SK-N-SH (cell line): Measurements from ENCODE around the gene AFF3. TPM values are rescaled to one million over a fixed set of nuclear protein-coding genes. Genes with fewer than 3 reads are reported as not detected.

Source experiments
- CTCF ChIA-PET: fragments of 300-600, 350-600 bp; formaldehyde crosslinking; extraction: SDS; loops from one replicate; lab custom pipeline; 2021; lab: Yijun Ruan, JAX
- POLR2A ChIA-PET: fragments of 350-600 bp; sonication (Branson Sonifier 250); formaldehyde crosslinking; extraction: SDS; loops from one replicate; lab custom pipeline; 2020; ENCODE audit warnings: antibody characterized with exemption, inconsistent platforms; lab: Yijun Ruan, JAX
- DNase-seq: peaks from one replicate; pipeline ENCODE4 v3.0.0; 2012
- H2AFZ ChIP-seq: fragments of 200-600 bp; sonication (generic); 2 replicates; pipeline ENCODE4 v1.8.1; 2016; ENCODE audit warnings: antibody characterized with exemption, mild to moderate bottlenecking, low read depth
- H3F3A ChIP-seq: fragments of 200-600 bp; sonication (generic); replicated peaks from 2 replicates; pipeline ENCODE3; 2016; ENCODE audit warnings: antibody characterized with exemption, mild to moderate bottlenecking; ENCODE audit not compliant: insufficient read depth
- H3K27ac ChIP-seq, 2 experiments: fragments of 200-500 bp in 1 of 2; fragments of 200-600 bp in 1 of 2; sonication (Bioruptor generic) in 1 of 2; sonication (generic), shearing (Covaris generic) in 1 of 2; 2 replicates each; pipeline versions ENCODE4 v1.5.1 to v1.6.1; 2014 to 2016; ENCODE audit warnings: low read depth in 2 of 2, inconsistent platforms in 1 of 2, low read length in 1 of 2, mild to moderate bottlenecking in 1 of 2, mixed read lengths in 1 of 2
- H3K27me3 ChIP-seq: fragments of 200-600 bp; sonication (generic), shearing (Covaris generic); 2 replicates; pipeline ENCODE4 v1.6.1; 2016; ENCODE audit warnings: mixed run types; ENCODE audit not compliant: insufficient read depth
- H3K36me3 ChIP-seq, 2 experiments: fragments of 200-500 bp in 1 of 2; fragments of 200-600 bp in 1 of 2; sonication (Bioruptor generic) in 1 of 2; sonication (generic) in 1 of 2; replicated peaks in 1 of 2; 2 replicates each; pipeline versions ENCODE3 to v1.5.1; 2014 to 2016; ENCODE audit warnings: low read length in 1 of 2, mild to moderate bottlenecking in 1 of 2; ENCODE audit not compliant: insufficient read depth in 2 of 2, control insufficient read depth in 1 of 2
- H3K4me1 ChIP-seq, 2 experiments: fragments of 200-500 bp in 1 of 2; fragments of 200-600 bp in 1 of 2; sonication (Bioruptor generic) in 1 of 2; sonication (generic), shearing (Covaris generic) in 1 of 2; 2 replicates each; pipeline versions ENCODE4 v1.5.1 to v1.6.1; 2014 to 2016; ENCODE audit warnings: low read depth in 1 of 2, low read length in 1 of 2, mixed run types in 1 of 2; ENCODE audit not compliant: insufficient read depth in 2 of 2, control insufficient read depth in 1 of 2
- H3K4me2 ChIP-seq: fragments of 200-600 bp; sonication (generic), shearing (Covaris generic); 2 replicates; pipeline ENCODE4 v1.6.1; 2017; ENCODE audit warnings: mixed run types
- H3K4me3 ChIP-seq, 2 experiments: fragments of 200-500 bp in 1 of 2; fragments of 200-600 bp in 1 of 2; sonication (Bioruptor generic) in 1 of 2; sonication (generic), shearing (Covaris generic) in 1 of 2; 2 replicates each; pipeline versions ENCODE4 v1.5.1 to v1.8.1; 2014 to 2016; ENCODE audit warnings: low read depth in 2 of 2, inconsistent platforms in 1 of 2, low read length in 1 of 2, mild to moderate bottlenecking in 1 of 2, mixed read lengths in 1 of 2, moderate library complexity in 1 of 2
- H3K79me2 ChIP-seq: fragments of 200-600 bp; sonication (generic); 2 replicates; pipeline ENCODE4 v1.8.1; 2017; ENCODE audit warnings: mild to moderate bottlenecking; ENCODE audit not compliant: insufficient read depth
- H3K9ac ChIP-seq: fragments of 200-600 bp; sonication (generic); 2 replicates; pipeline ENCODE4 v1.6.1; 2017; ENCODE audit warnings: mixed run types
- H3K9me2 ChIP-seq: fragments of 200-600 bp; sonication (generic); 2 replicates; pipeline ENCODE4 v1.6.1; 2017; ENCODE audit warnings: mixed run types
- H3K9me3 ChIP-seq: fragments of 200-600 bp; sonication (generic); 2 replicates; pipeline ENCODE4 v1.6.1; 2017; ENCODE audit warnings: mixed run types, mild to moderate bottlenecking, moderate library complexity
- H4K20me1 ChIP-seq: fragments of 200-600 bp; sonication (generic); 2 replicates; pipeline ENCODE4 v1.6.1; 2017; ENCODE audit warnings: mild to moderate bottlenecking, mixed run types; ENCODE audit not compliant: insufficient read depth
- CHD2 ChIP-seq: fragments of 150-350 bp; IDR thresholded peaks from 2 replicates; pipeline ENCODE4 v1.6.1; 2018; ENCODE audit warnings: low read length; ENCODE audit not compliant: partially characterized antibody
- ELF1 ChIP-seq: IDR thresholded peaks from 2 replicates; pipeline ENCODE4 v1.4.0; 2012
- EZH2phosphoT487 ChIP-seq: fragments of 200-600 bp; sonication (generic); IDR thresholded peaks from 2 replicates; pipeline ENCODE4 v1.6.1; 2017; ENCODE audit warnings: low read depth, mixed run types, mild to moderate bottlenecking, antibody characterized with exemption, moderate library complexity, borderline replicate concordance
- JUND ChIP-seq: IDR thresholded peaks from 2 replicates; pipeline ENCODE4 v1.4.0; 2012
- MEF2A ChIP-seq: IDR thresholded peaks from 2 replicates; pipeline ENCODE4 v1.4.0; 2012; ENCODE audit warnings: low read depth, borderline replicate concordance
- NFIC ChIP-seq: IDR thresholded peaks from 2 replicates; pipeline ENCODE4 v1.4.0; 2012; ENCODE audit warnings: borderline replicate concordance
- POLR2AphosphoS5 ChIP-seq: IDR thresholded peaks from 2 replicates; pipeline ENCODE4 v1.6.1; 2012; ENCODE audit warnings: low read depth, low read length
- RAD21 ChIP-seq: IDR thresholded peaks from 2 replicates; pipeline ENCODE4 v1.6.1; 2012; ENCODE audit warnings: mild to moderate bottlenecking, low read length
- RCOR1 ChIP-seq: fragments of 150-350 bp; IDR thresholded peaks from 2 replicates; pipeline ENCODE4 v1.6.1; 2017; ENCODE audit warnings: antibody characterized with exemption, low read length
- RXRA ChIP-seq: IDR thresholded peaks from 2 replicates; pipeline ENCODE4 v1.4.0; 2012; ENCODE audit warnings: low read depth, mild to moderate bottlenecking, borderline replicate concordance
- TCF12 ChIP-seq: IDR thresholded peaks from 2 replicates; pipeline ENCODE4 v1.4.0; 2012
- TEAD4 ChIP-seq: IDR thresholded peaks from 2 replicates; pipeline ENCODE4 v1.4.0; 2012; ENCODE audit warnings: mild to moderate bottlenecking, borderline replicate concordance; ENCODE audit not compliant: insufficient read depth
- YY1 ChIP-seq: IDR thresholded peaks from 2 replicates; pipeline ENCODE4 v1.4.0; 2012; ENCODE audit warnings: low read depth, mild to moderate bottlenecking
- WGBS: methylation state at CpG from one replicate; pipeline ENCODE4 v1.1.6; 2017; ENCODE audit warnings: low lambda C conversion rate; 5-methylcytosine and 5-hydroxymethylcytosine counted together
- polyA plus RNA-seq, 3 experiments: library from polyadenylated mRNA; depleted of rRNA; stranded (reverse); fragments of >200 nt; gene quantifications; 2 replicates each; pipeline ENCODE4 v1.2.3, GENCODE V29; 2012
- TF ChIP-seq, protein P1 (sequence below): IDR thresholded peaks from 2 replicates; pipeline ENCODE4; 2012
- TF ChIP-seq, protein P2 (sequence below): IDR thresholded peaks from 2 replicates; pipeline ENCODE4 v1.6.1; 2012; ENCODE audit warnings: mild to moderate bottlenecking, low read depth, low read length, moderate library complexity
- TF ChIP-seq, protein P3 (sequence below): IDR thresholded peaks from 2 replicates; pipeline ENCODE4 v1.4.0; 2012; ENCODE audit warnings: low read depth

AFF3 gene
- polyA plus RNA-seq, 1 of the 3 experiments (the other 2 are of a cell fraction), result 0.36 TPM

DNA sequence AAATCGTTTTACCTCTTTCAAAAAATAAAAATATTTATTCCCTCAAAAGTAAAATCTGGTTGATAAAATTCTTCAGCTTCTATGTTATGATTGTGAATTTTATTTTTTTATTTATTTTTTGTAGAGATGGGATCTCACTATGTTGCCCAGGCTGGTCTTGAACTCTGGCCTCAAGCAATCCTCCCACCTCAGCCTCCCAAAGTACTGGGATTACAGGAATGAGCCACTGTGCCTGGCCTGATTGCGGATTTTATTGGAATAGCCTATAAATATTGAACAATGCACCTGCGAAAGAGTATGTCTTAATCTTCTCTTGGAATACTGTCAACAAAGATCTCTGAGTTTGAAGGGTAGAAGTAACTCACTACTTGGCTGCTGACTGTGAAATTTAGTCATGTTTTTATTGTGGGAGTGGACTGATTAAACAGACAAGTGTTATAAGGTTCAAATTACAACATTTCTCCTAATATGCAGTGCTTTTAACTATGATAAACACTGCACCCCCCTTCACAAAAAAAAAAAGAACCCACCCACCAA is 138.0 kb downstream of the AFF3 start:
- 64% methylated on average over 3 of the region's 3 CpGs for WGBS
- Histone ChIP-seq H3K79me2 (no peaks in the 10 kb centered on the region), H3K9me2 (no peaks in the 10 kb centered on the region), H3K27me3 (no peaks in the 10 kb centered on the region), H2AFZ (no peak overlapping the region), H3K4me1 (no peaks in the 10 kb centered on the region; a peak in 1 of 4 replicates), H3K4me2 (no peak overlapping the region), H4K20me1 (no peaks in the 10 kb centered on the region), H3K36me3 (no peaks in the 10 kb centered on the region), H3K27ac (no peak overlapping the region), H3F3A (no peaks in the 10 kb centered on the region), H3K9me3 (no peaks in the 10 kb centered on the region), H3K4me3 (no peak overlapping the region), H3K9ac (no peak overlapping the region)
- no peak for DNase-seq
- ChIA-PET POLR2A (interaction anchor here (0.6 kb wide), 1 partner anchor 237 kb away, joined by 3 read pairs; no protein-coding TSS in a partner anchor), CTCF (interaction anchor here (0.5 to 1.7 kb wide), 4 partner anchors 10 to 180 kb away, joined by 3 to 5 read pairs (median 4); no protein-coding TSS in a partner anchor)
- no peak for TF ChIP-seq CHD2
- no peak for TF ChIP-seq RXRA
- TF ChIP-seq JUND, result no peak
- no peak for TF ChIP-seq RAD21

DNA sequence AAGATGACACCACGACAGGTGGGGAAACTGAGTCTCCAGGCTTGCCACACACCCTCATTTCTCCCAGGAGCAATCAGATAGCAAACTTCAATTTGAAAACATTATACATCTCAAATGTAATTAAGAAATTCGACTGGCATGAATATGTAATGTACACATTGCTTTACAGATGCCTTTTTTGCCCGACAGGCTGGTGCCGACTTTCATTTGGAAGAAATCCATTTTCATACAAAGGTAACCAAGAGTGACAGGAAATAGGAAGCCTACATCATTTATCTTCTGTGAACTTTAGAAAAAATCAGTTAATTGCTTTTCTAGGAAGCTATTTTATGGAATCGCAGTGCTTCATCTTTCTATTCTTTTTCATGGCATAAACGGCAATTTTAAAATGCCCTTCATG is 140.3 kb downstream of the AFF3 start:
- Histone ChIP-seq H3K4me3 (no peak overlapping the region), H3K9me2 (no peaks in the 10 kb centered on the region), H4K20me1 (no peaks in the 10 kb centered on the region), H3F3A (no peaks in the 10 kb centered on the region), H3K4me2 (no peak overlapping the region), H3K27me3 (no peaks in the 10 kb centered on the region), H3K79me2 (no peaks in the 10 kb centered on the region), H3K27ac (no peak overlapping the region), H3K36me3 (no peaks in the 10 kb centered on the region), H3K9ac (no peak overlapping the region), H3K9me3 (no peaks in the 10 kb centered on the region), H2AFZ (no peak overlapping the region), H3K4me1 (no peaks in the 10 kb centered on the region; a peak in 1 of 4 replicates)
- no peak for DNase-seq
- WGBS, result 64% methylated on average over 6 of the region's 6 CpGs
- ChIA-PET CTCF (interaction anchor here (1.0 kb wide), 1 partner anchor 261 kb away, joined by 4 read pairs; no protein-coding TSS in a partner anchor), POLR2A (no interaction called here)
- TF ChIP-seq TCF12 (no peak), YY1 (no peak), POLR2AphosphoS5 (no peak), ELF1 (no peak), NFIC (no peak), MEF2A (no peak), TEAD4 (no peak), RCOR1 (no peak), EZH2phosphoT487 (no peak)
- TF ChIP-seq, protein P1, sequence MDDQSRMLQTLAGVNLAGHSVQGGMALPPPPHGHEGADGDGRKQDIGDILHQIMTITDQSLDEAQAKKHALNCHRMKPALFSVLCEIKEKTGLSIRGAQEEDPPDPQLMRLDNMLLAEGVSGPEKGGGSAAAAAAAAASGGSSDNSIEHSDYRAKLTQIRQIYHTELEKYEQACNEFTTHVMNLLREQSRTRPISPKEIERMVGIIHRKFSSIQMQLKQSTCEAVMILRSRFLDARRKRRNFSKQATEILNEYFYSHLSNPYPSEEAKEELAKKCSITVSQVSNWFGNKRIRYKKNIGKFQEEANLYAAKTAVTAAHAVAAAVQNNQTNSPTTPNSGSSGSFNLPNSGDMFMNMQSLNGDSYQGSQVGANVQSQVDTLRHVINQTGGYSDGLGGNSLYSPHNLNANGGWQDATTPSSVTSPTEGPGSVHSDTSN, result no peak
- TF ChIP-seq, protein P2, sequence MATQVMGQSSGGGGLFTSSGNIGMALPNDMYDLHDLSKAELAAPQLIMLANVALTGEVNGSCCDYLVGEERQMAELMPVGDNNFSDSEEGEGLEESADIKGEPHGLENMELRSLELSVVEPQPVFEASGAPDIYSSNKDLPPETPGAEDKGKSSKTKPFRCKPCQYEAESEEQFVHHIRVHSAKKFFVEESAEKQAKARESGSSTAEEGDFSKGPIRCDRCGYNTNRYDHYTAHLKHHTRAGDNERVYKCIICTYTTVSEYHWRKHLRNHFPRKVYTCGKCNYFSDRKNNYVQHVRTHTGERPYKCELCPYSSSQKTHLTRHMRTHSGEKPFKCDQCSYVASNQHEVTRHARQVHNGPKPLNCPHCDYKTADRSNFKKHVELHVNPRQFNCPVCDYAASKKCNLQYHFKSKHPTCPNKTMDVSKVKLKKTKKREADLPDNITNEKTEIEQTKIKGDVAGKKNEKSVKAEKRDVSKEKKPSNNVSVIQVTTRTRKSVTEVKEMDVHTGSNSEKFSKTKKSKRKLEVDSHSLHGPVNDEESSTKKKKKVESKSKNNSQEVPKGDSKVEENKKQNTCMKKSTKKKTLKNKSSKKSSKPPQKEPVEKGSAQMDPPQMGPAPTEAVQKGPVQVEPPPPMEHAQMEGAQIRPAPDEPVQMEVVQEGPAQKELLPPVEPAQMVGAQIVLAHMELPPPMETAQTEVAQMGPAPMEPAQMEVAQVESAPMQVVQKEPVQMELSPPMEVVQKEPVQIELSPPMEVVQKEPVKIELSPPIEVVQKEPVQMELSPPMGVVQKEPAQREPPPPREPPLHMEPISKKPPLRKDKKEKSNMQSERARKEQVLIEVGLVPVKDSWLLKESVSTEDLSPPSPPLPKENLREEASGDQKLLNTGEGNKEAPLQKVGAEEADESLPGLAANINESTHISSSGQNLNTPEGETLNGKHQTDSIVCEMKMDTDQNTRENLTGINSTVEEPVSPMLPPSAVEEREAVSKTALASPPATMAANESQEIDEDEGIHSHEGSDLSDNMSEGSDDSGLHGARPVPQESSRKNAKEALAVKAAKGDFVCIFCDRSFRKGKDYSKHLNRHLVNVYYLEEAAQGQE, result no peak
- TF ChIP-seq, protein P3, sequence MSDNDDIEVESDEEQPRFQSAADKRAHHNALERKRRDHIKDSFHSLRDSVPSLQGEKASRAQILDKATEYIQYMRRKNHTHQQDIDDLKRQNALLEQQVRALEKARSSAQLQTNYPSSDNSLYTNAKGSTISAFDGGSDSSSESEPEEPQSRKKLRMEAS, result no peak
